ENCODE data around the gene DPM1. TPM values are rescaled to one million over a fixed set of nuclear protein-coding genes. Genes with fewer than 3 reads are reported as not detected.

DPM1 gene
- total RNA-seq, 1 experiment from 2014 or later: 65.5 TPM

GRCh38 chr20:50995506-50995905 lies 37.2 kb upstream of the DPM1 start:
- no peaks in the 10 kb centered on the region for H3K79me2 ChIP-seq (ENCODE audit: insufficient read depth, low read length)
- no peak overlapping the region for H3K4me2 ChIP-seq (ENCODE audit: low read length)
- peaks cover 0 to 8% of the 10 kb centered on the region in 2 experiments; a peak in 1 of 4 replicates for H3K4me1 ChIP-seq (ENCODE audit: control insufficient read depth in 1 of 2, insufficient read depth in 2 of 2, low read length in 2 of 2)
- ChIA-PET RAD21 (ENCODE audit: low non-redundant PET in 1 of 2, low total read pairs in 2 of 2, uncharacterized antibody in 2 of 2, unreplicated experiment in 2 of 2) (no interaction called here), CTCF (interaction anchor here (1.5 to 1.6 kb wide), 2 partner anchors 8 to 20 kb away, joined by 5 to 9 read pairs; no protein-coding TSS in a partner anchor), POLR2A (no interaction called here)
- H2AFZ ChIP-seq (ENCODE audit: low read depth, low read length, poor library complexity, severe bottlenecking): no peak overlapping the region
- TF ChIP-seq EZH2 (IDR thresholded peaks at IDR 0.05): no peak
- TF ChIP-seq SRF (IDR thresholded peaks at IDR 0.05; ENCODE audit: low read depth): no peak
- TF ChIP-seq ELF1 (IDR thresholded peaks at IDR 0.05; ENCODE audit: borderline replicate concordance, low read depth): no peak
- TF ChIP-seq JUND (IDR thresholded peaks at IDR 0.05): no peak
- no peak for TF ChIP-seq YY1 (IDR thresholded peaks at IDR 0.05; ENCODE audit: extremely low read depth, insufficient replicate concordance, low read depth, low read length)
- TF ChIP-seq FOSL1 (IDR thresholded peaks at IDR 0.05; ENCODE audit: low read depth): no peak
- TF ChIP-seq POLR2AphosphoS5 (IDR thresholded peaks at IDR 0.05; ENCODE audit: low read depth, low read length): no peak
- TF ChIP-seq, protein P1, sequence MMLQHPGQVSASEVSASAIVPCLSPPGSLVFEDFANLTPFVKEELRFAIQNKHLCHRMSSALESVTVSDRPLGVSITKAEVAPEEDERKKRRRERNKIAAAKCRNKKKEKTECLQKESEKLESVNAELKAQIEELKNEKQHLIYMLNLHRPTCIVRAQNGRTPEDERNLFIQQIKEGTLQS (IDR thresholded peaks at IDR 0.05): no peak
- TF ChIP-seq, protein P2, sequence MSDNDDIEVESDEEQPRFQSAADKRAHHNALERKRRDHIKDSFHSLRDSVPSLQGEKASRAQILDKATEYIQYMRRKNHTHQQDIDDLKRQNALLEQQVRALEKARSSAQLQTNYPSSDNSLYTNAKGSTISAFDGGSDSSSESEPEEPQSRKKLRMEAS (IDR thresholded peaks at IDR 0.05): no peak
- TF ChIP-seq CBX3 (IDR thresholded peaks at IDR 0.05; ENCODE audit: low read depth): no peak
- TF ChIP-seq, protein P3, sequence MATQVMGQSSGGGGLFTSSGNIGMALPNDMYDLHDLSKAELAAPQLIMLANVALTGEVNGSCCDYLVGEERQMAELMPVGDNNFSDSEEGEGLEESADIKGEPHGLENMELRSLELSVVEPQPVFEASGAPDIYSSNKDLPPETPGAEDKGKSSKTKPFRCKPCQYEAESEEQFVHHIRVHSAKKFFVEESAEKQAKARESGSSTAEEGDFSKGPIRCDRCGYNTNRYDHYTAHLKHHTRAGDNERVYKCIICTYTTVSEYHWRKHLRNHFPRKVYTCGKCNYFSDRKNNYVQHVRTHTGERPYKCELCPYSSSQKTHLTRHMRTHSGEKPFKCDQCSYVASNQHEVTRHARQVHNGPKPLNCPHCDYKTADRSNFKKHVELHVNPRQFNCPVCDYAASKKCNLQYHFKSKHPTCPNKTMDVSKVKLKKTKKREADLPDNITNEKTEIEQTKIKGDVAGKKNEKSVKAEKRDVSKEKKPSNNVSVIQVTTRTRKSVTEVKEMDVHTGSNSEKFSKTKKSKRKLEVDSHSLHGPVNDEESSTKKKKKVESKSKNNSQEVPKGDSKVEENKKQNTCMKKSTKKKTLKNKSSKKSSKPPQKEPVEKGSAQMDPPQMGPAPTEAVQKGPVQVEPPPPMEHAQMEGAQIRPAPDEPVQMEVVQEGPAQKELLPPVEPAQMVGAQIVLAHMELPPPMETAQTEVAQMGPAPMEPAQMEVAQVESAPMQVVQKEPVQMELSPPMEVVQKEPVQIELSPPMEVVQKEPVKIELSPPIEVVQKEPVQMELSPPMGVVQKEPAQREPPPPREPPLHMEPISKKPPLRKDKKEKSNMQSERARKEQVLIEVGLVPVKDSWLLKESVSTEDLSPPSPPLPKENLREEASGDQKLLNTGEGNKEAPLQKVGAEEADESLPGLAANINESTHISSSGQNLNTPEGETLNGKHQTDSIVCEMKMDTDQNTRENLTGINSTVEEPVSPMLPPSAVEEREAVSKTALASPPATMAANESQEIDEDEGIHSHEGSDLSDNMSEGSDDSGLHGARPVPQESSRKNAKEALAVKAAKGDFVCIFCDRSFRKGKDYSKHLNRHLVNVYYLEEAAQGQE (IDR thresholded peaks at IDR 0.05; ENCODE audit: low read depth): no peak
- TF ChIP-seq, protein P4, sequence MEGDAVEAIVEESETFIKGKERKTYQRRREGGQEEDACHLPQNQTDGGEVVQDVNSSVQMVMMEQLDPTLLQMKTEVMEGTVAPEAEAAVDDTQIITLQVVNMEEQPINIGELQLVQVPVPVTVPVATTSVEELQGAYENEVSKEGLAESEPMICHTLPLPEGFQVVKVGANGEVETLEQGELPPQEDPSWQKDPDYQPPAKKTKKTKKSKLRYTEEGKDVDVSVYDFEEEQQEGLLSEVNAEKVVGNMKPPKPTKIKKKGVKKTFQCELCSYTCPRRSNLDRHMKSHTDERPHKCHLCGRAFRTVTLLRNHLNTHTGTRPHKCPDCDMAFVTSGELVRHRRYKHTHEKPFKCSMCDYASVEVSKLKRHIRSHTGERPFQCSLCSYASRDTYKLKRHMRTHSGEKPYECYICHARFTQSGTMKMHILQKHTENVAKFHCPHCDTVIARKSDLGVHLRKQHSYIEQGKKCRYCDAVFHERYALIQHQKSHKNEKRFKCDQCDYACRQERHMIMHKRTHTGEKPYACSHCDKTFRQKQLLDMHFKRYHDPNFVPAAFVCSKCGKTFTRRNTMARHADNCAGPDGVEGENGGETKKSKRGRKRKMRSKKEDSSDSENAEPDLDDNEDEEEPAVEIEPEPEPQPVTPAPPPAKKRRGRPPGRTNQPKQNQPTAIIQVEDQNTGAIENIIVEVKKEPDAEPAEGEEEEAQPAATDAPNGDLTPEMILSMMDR (IDR thresholded peaks at IDR 0.05 in 2 of 3, conservative IDR thresholded peaks at IDR 0.05 in 1 of 3; ENCODE audit: borderline replicate concordance in 1 of 3, insufficient read depth in 1 of 3, low read depth in 2 of 3, low read length in 2 of 3): no peak
- no peak for TF ChIP-seq RAD21 (IDR thresholded peaks at IDR 0.05; ENCODE audit: low read depth)
- TF ChIP-seq ZFX (IDR thresholded peaks at IDR 0.05): no peak
- H3K27me3 ChIP-seq (ENCODE audit: insufficient read depth, low read length): peaks cover 8% of the 10 kb centered on the region; the same call in 1 of the 2 replicates
- no peaks in the 10 kb centered on the region for H3K9me2 ChIP-seq (ENCODE audit: insufficient read depth)
- H3K9me3 ChIP-seq (ENCODE audit: control insufficient read depth in 1 of 2, insufficient read depth in 1 of 2, low read depth in 1 of 2, low read length in 2 of 2): no peaks in the 10 kb centered on the region
- H4K20me1 ChIP-seq (ENCODE audit: insufficient read depth): no peaks in the 10 kb centered on the region
- BruUV-seq (replicated peaks): no TSS peak
- intact Hi-C loops (cut with micrococcal nuclease): no loop called here
- no peak overlapping the region for H3K27ac ChIP-seq (ENCODE audit: low read depth, low read length)
- no peak overlapping the region for H3K4me3 ChIP-seq (replicated peaks in 1 of 2; ENCODE audit: low read depth in 1 of 2, low read length in 2 of 2)
- no peaks in the 10 kb centered on the region for H3K36me3 ChIP-seq (ENCODE audit: control insufficient read depth in 1 of 2, insufficient read depth in 2 of 2, low read length in 2 of 2)
- DNase-seq (ENCODE audit: low read depth, low spot score) (no peak), ATAC-seq (no peak)
- no peak overlapping the region for H3K9ac ChIP-seq (ENCODE audit: low read length)

Measured in HCT116 (cell line).